ENCODE results near the gene IGSF8. TPM values are rescaled to one million over a fixed set of nuclear protein-coding genes. Genes with fewer than 3 reads are reported as not detected.
A peak's percentile ranks its signal among the peaks of the same experiment; 100 is the strongest.

The IGSF8 gene
- total RNA-seq, 1 experiment from 2014 or later = 56.2 TPM

- Histone ChIP-seq H3K9me3 (ENCODE audit: control insufficient read depth, low read depth, low read length) (no peaks in the 10 kb centered on the region), H3K27ac (ENCODE audit: insufficient read length, low read depth, low read length) (no peak overlapping the region), H3K4me2 (ENCODE audit: insufficient read depth, insufficient read length, low read length) (peak overlapping the region; percentile 72), H3K18ac (ENCODE audit: insufficient read length, low read depth, low read length) (peak overlapping the region; percentile 66), H2BK120ac (ENCODE audit: low read depth, low read length, poor library complexity, severe bottlenecking) (no peak overlapping the region), H3K23ac (ENCODE audit: insufficient read length, low read depth, low read length) (no peak overlapping the region), H3K14ac (ENCODE audit: insufficient read depth, low read length) (0 out of 2 replicates have a peak overlapping the region, but pooled peaks have one; percentile 65), H3T11ph (ENCODE audit: low read length) (no peak overlapping the region), H2BK20ac (ENCODE audit: low read depth, low read length, poor library complexity, severe bottlenecking) (no peak overlapping the region), H3K23me2 (ENCODE audit: insufficient read length, low read depth, low read length, poor library complexity, severe bottlenecking) (peaks cover 12% of the 10 kb centered on the region), H3K9ac (ENCODE audit: extremely low read depth, insufficient read length, low read length) (no peak overlapping the region), H3K4ac (ENCODE audit: low read depth, low read length) (no peak overlapping the region), H2BK12ac (ENCODE audit: insufficient read length, low read depth, low read length) (peak overlapping the region; percentile 24), H3K4me1 (ENCODE audit: insufficient read depth, low read length) (peaks cover 19% of the 10 kb centered on the region), H4K8ac (replicated peaks; ENCODE audit: insufficient read length, low read depth, low read length) (no peak overlapping the region), H3K27me3 (ENCODE audit: insufficient read depth, low read length) (no peaks in the 10 kb centered on the region), H4K20me1 (ENCODE audit: control insufficient read depth, insufficient read depth, insufficient read length) (no peaks in the 10 kb centered on the region), H4K5ac (ENCODE audit: insufficient read length, low read depth, low read length) (no peak overlapping the region), H2AFZ (ENCODE audit: low read length) (no peak overlapping the region), H2AK5ac (ENCODE audit: insufficient read length, low read length) (peak overlapping the region; percentile 23), H3K79me2 (ENCODE audit: insufficient read depth, low read length) (peaks cover 3% of the 10 kb centered on the region; the same call in 1 of the 2 replicates), H2BK5ac (ENCODE audit: insufficient read length, low read length) (no peak overlapping the region), H3K79me1 (ENCODE audit: insufficient read depth, low read depth, low read length, poor library complexity, severe bottlenecking) (no peaks in the 10 kb centered on the region), H3K56ac (ENCODE audit: insufficient read length, low read depth, low read length) (no peak overlapping the region), H2BK15ac (ENCODE audit: low read depth, low read length) (no peak overlapping the region), H4K91ac (ENCODE audit: insufficient read length, low read depth, low read length) (no peak overlapping the region)
- TF ChIP-seq, protein P1, sequence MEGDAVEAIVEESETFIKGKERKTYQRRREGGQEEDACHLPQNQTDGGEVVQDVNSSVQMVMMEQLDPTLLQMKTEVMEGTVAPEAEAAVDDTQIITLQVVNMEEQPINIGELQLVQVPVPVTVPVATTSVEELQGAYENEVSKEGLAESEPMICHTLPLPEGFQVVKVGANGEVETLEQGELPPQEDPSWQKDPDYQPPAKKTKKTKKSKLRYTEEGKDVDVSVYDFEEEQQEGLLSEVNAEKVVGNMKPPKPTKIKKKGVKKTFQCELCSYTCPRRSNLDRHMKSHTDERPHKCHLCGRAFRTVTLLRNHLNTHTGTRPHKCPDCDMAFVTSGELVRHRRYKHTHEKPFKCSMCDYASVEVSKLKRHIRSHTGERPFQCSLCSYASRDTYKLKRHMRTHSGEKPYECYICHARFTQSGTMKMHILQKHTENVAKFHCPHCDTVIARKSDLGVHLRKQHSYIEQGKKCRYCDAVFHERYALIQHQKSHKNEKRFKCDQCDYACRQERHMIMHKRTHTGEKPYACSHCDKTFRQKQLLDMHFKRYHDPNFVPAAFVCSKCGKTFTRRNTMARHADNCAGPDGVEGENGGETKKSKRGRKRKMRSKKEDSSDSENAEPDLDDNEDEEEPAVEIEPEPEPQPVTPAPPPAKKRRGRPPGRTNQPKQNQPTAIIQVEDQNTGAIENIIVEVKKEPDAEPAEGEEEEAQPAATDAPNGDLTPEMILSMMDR (conservative IDR thresholded peaks at IDR 0.05) = no peak
- Mint-ChIP-seq H3K4me1 (peaks cover 39 to 43% of the 10 kb centered on the region in 2 experiments), H3K27ac (peak overlapping the region; percentile 80 to 93 (median 89)), H3K36me3 (ENCODE audit: insufficient read depth in 1 of 3, low read depth in 3 of 3) (peaks cover 10 to 34% (median 31%) of the 10 kb centered on the region in 3 experiments), H3K9me3 (no peaks in the 10 kb centered on the region), H3K4me3 (peak overlapping the region; percentile 27 to 87), H3K27me3 (ENCODE audit: low read depth) (peaks cover 2% of the 10 kb centered on the region; the same call in 1 of the 2 replicates)
- WGBS (ENCODE audit: extremely low coverage, insufficient read length, low lambda C conversion rate) = no CpG with 5 or more reads among the region's 4 CpGs
- peak; percentile 86 for DNase-seq
Observed at GRCh38 chr1:160095382-160096105, 2.9 kb downstream of the IGSF8 start.

Measured in H9 (cell line).